HG02852 (cell line): Measurements from ENCODE around the gene IL22RA1.

ENCODE experiments used
- ATAC-seq: cut with Tn5 transposase; IDR thresholded peaks from one replicate; pipeline ENCODE4 v1.9.1; 2021; ENCODE audit warnings: mild to moderate bottlenecking, moderate library complexity; ENCODE audit not compliant: unreplicated experiment

Gene IL22RA1

GRCh38 chr1:24117132-24117531, 25.8 kb downstream of the IL22RA1 start:
- no peak for ATAC-seq

GRCh38 chr1:24114753-24115152, 28.2 kb downstream of the IL22RA1 start:
- no peak for ATAC-seq

DNA sequence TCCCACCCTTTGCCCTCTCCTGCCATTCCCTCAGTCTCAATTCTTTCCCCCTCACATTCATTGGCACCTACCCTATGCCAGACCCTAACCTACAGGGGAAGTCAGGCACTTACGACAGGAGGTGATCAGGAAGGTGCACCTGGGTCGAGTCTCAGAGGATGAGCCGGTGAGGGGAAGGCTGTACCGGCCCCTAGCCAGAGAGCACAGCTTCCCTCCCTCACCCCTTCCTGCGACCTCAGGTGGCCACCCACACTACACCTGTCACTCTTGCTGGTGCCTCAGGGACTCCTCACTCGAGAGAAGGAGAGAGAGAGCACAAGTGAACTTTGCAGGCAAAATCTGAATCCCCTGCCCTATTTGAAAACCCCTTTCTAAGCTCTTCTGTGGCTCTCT, 29.3 kb downstream of the IL22RA1 start:
- no peak for ATAC-seq

GRCh38 chr1:24111996-24112779, 30.8 kb downstream of the IL22RA1 start, which contains the start of gene MYOM3:
TSS of gene MYOM3 (minus strand) at chr1:24112135. CDS start at chr1:24108636, 3,499 bp downstream.
- ATAC-seq = no peak

DNA sequence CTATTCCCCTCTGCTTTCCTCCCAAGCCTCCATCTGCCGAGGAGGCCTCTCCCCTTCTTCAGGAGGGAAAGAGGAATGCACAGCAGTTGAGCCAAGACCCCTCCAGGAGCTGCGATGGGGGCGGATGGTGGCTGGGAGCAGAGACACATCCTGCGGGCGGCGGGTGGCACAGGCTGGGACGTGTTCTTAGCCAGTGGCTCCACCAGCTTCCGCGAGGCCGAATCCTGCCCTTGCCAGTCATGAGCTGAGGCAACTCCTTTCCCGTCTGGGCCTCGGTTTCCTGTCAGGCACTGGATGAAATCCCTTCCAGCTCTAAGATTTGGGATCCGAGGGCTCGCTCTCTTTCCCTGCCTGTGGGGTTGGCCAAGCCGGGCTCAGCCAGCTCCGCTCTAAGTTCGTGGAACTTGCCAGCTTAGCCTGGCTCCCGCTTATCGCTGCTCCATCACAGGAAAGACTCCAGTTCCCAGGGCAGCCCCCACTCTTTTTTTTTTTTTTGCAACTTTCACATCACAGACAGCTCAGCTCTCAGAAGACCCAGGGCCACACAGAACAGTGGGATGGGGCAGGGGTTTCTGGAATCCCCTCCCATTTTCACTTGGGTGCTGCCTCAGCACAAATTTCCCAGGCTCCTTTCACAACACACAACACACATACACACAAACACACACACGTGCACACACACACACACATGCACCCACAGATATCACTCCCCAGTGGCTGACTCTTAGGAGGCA, 31.5 kb downstream of the IL22RA1 start:
- ATAC-seq = no peak

GRCh38 chr1:24110642-24111261, 32.2 kb downstream of the IL22RA1 start:
- no peak for ATAC-seq

DNA sequence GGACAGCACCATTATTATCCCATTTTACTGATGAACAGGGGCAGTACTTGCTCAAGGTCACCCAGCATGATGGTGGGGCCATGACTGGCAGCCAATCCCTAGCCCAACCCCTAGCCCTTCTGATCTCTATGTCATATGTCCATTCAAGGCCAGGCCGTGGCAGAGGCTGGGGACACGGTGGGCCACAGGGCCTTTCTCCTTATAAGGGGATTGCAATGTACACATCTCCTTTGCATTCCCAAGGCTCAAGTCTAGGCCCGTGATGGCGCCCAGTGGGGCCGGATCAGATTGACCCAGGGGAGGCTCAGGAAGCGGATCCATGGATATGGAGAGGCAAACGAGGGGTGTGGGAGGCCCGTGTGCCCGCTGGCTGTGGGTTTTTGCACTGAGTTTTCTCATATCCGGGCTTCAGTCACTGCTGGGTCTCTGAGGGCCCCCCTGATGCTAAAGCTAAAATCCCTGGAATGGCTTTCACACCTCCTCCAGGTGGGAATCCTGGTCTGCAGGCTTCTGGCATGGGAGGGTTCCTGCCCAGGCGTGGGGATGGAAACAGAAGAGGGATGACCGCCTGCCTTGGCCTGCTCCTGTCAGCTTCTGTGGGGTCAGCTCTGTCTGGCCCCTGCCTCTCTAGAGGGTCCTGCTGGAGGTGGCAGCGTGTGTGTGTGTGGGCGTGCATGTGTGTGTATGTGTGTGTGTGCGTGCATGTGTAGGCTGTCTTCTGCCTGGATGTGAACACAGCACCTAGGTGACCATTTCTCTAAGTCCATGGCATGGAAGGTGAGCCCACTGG, 33.1 kb downstream of the IL22RA1 start:
- ATAC-seq = no peak

DNA sequence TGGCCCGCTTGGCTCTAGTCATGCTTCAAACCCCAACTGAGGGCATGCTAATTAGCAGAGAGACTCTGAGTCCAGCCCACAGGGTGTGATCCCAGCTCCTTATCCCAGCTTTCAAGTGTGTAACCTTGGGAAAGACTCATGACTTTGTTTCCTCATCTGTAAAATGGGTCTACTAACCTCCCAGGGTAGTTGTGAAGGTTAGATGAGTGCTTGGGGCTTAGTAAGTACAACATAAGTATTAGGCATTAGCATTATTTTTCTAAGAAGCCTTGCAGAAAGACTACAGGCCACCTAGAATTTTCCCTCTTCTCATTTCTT, 33.8 kb downstream of the IL22RA1 start:
- ATAC-seq = no peak

DNA sequence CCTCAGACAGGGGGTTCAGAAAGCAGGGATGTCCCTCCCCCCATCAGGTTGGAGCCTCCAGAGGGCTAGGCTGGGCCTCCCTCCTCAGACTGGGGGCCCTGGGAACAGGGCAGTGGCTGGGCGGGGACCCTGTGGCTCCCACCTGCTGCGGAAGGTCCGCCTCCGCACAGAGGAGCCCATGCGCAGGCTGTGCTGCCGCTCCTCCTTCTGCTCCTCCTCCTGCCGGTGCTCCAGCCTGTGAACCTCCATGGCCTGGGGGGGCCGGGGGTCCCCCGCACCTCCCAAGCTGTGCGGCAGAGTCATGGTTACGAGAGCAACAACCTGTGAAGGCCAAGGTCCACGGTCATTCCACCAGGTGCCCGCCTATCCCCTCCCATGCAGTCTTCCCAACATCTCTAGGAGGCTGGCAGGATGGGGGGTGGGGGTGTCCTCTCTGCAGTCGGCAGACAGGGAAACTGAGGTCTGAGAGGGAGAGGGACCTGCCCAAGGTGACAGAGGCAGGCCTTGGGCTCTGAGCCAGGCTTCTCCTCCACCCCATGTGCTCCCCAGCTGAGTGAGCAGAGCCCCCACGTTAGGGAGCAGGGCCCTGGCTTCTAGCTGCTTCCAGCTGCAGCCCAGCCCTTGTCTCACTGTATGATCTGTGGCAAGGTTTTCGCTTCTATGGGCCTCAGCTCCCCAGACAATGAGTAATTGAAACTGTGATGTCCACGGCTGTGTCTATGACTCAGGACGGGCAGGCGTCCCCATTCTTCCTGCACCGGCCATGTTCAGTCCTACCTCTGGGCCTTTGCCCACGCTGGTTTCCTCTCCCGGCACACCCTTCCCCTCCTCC, 34.4 kb downstream of the IL22RA1 start:
- ATAC-seq = no peak

DNA sequence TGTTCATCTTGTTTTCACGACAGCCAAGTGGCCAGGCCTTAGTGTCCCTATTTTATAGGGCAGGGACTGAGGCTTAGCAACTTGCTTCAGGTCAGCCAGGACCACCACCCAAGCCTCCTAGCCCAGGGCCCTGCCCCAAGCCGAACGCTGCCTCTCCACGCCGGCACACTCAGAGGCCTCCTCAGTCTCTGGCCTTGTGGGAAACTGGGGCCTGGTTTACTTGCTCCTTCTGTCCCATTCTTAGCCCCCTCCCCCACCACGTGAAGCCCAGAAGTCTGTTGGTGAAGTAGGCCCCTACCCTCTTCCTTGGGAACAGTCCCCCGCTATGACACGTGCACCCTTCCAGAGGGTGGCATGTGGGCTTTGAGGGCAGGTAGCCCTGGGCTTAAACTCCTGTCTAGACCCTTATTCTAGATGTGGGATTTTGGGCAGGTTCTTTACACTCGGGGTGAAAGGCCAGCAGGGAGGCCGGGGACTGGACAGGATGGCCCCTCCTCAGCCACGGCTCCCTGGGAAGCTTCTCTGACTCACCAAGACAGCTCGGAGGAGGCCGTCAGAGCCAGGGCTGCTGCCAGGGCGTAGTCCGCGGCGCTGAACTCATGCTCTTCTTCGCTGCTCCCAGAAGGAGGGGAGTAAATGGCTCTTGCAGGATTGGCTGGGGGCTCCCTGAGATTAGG, 35.3 kb downstream of the IL22RA1 start:
- no peak for ATAC-seq

DNA sequence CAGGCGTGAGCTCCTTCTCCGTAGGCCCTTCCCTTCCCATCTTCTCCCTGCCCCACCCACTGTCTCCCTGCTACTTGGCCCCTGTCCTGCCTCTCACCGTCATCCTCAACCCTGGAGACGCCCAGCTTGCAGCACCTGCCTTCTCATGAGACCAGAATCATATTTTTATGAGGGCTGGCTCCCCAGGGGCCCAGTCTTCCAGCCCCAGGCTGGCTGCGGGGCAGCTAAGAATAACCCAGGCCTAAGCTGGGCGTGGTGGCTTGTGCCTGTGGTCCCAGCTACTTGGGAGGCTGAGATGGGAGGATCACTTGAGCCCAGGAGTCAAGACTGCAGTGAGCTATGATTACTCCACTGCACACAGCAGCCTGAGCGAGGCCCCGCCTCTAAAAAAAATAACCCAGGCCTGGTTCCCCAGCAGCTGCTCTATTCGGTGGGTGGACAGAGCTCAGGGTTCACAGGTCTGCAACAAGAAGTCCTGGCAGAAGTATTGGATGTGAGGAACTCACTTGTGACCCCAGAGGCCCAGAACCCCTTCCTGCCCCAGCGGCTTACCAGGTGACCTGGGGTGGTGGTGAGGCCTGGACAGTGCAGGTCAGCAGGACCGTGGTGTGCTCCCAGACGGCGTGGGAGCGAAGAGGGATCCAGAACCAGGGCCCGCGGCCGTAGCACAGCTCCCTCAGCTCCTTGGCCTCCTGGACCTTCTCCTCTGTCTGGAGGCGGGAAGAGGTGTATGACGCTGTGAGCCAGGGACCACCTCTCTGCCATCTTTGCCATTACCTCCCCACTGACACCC, 37.4 kb downstream of the IL22RA1 start:
- ATAC-seq = no peak

- no peak for ATAC-seq
These were observed 38.1 kb downstream of the IL22RA1 start for GRCh38 chr1:24104854-24105253.

DNA sequence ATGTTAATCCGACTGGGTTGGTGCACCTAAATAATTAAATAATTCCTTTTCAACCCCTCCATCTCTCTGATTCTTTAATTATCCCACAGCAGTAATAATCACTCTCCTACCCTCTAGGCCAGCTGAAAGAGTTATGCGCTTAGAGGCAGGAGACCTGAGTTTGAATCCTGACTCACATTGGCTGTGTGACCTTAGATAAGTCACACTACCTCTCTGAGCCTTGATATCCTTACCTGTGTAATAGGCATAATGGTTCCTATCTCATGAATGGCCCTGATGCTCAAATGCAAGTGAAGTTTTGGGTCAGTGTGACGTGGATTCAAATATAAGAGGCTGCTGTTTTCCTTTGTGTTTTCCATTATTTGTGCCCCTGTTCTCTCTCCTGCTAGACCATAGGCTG, 39.1 kb downstream of the IL22RA1 start:
- no peak for ATAC-seq

DNA sequence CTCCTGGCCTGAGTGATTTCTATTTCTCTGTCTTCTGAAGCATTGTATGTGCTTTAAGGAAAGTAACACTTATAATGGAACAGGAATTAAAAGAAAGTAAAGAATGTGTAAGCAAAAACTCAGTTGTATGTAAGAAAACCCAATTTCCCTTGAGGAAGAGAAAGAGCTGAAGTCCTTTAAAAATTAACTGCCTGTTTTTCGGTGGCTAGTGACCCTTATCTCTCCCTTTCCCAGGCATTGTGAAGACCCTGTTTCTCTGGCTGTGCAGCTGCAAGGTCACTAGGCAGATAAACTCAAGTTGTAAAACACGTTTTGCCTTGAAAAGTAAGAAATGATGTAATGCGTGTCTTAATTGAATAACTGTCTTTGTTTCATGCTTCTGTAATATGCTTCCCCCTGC, 39.5 kb downstream of the IL22RA1 start:
- no peak for ATAC-seq

GRCh38 chr1:24102961-24103360, 40.0 kb downstream of the IL22RA1 start:
- no peak for ATAC-seq

- no peak for ATAC-seq
These were observed 40.9 kb downstream of the IL22RA1 start for GRCh38 chr1:24101796-24102586.

DNA sequence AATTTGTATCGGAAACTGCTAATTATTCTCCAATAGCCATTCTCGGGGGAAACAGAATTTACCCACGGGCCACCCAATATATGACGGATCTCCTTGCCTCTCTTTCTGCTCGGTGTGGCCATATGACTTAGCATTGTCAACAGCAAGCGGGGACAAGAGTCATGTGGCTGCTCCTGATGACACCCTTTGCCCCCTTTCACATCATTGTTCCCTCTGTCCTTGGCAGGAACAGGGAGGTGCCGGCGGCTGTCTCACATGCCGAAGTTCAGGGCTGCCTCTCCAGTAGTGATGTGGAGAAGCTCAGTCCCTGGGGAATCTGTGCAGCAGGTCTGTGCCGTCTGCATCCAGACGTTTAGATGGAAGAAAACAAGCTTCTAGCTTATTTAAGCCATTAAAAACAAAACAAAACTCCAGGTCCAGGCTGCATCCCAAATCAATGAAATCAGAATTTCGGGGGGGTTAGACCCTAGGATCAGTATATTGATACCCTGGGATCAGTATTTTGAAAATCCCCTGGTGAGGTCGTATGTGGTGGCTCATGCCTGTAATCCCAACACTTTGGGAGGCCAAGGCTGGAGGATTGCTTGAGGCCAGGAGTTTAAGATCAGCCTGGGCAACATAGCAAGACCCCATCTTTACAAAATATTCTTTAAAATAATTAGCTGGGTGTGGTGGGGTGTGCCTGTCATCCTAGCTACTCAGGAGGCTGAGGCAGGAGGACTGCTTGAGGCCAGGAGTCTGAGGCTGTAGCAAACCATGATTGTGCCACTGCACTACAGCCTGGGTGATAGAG, 41.8 kb downstream of the IL22RA1 start:
- no peak for ATAC-seq
